ENCODE measurements around the gene DDX47. TPM values are rescaled to one million over a fixed set of nuclear protein-coding genes. Genes with fewer than 3 reads are reported as not detected.

The DDX47 gene
- total RNA-seq, 1 experiment from 2014 or later = 121 TPM

DNA sequence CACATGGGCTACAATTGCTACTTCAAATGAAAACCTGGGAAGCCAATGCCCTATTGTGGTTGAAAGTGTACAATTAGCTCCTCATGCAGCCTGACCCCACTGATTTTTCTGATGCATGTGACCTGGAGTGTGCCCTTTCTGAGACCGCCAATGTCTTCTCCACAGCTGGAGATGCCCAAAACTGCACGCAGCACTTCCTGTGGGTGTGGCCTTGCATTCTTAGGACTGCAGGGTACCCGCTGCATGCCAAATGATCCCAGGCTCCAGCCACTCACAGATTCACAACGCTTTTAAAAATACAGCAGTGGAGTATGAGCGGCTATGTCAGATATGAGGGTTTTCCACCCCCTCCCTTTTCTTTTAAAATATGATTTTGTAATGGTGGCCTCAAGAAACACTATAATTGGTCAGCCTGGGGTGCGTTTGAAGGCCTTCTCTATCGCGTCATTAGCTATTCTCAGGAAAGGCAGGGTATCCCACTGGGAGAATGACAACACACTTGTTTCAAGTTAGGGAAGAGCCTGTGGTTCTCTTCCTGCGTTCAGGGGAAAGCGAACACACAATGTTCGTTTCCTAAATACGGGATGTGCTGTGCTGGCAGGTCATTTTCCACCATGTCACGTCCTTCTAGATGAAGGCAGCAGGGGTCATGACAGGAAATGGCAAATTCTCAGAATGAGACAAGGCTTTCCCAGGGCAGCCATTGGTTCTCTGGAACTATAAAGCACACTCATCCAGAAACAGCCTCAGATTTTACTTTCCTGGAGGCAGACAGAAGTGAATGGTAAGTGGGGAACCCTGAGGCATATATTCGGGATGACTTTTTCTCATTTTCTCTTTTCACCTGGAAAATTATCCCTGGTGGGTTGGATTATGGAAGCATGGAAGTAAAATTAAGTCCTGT, 28.0 kb upstream of the DDX47 start, which contains the start of gene APOLD1:
Gene APOLD1 (plus strand): TSS at position 749 of the 904 bp plus-strand sequence. CDS start 33 bp downstream, at position 782.
- Mint-ChIP-seq H3K36me3 (ENCODE audit: insufficient read depth, unreplicated experiment) (peaks cover 5% of the 10 kb centered on the region), H3K4me3 (ENCODE audit: unreplicated experiment) (peak within 1 kb of the TSS; percentile 88), H3K9me3 (ENCODE audit: unreplicated experiment) (peaks cover 9% of the 10 kb centered on the region), H3K4me1 (ENCODE audit: low read depth, unreplicated experiment) (peaks cover 7% of the 10 kb centered on the region), H3K27me3 (ENCODE audit: insufficient read depth, unreplicated experiment) (no peaks in the 10 kb centered on the region), H3K27ac (ENCODE audit: unreplicated experiment) (peak within 1 kb of the TSS; percentile 95)
- peak within 1 kb of the TSS; percentile 65 for H3K4me3 ChIP-seq (ENCODE audit: low read depth, low read length)
- TF ChIP-seq CTCF (IDR thresholded peaks at IDR 0.05; ENCODE audit: insufficient read depth in 1 of 2, low read depth in 1 of 2, low read length in 1 of 2, severe bottlenecking in 1 of 2, unreplicated experiment in 1 of 2) = no peak
- no peaks in the 10 kb centered on the region for H3K36me3 ChIP-seq (ENCODE audit: control insufficient read depth, insufficient read depth, low read length)
- intact Hi-C loops (cut with micrococcal nuclease; ENCODE audit: unreplicated experiment) = loop anchor here (5.0 kb wide), 1 partner anchor 427 kb away; no protein-coding TSS in a partner anchor
- no peak for DNase-seq
- no TSS peak for BruUV-seq (replicated peaks)
- peaks cover 31% of the 10 kb centered on the region for H3K4me1 ChIP-seq
- POLR2A ChIA-PET = no interaction called here
- CTCF ChIA-PET = interaction anchor here (1.3 kb wide), 1 partner anchor 48 kb away, joined by 3 read pairs; no protein-coding TSS in a partner anchor
- no peaks in the 10 kb centered on the region for H3K27me3 ChIP-seq (replicated peaks; ENCODE audit: control insufficient read depth, insufficient read depth, low read length)
- no peaks in the 10 kb centered on the region for H3K9me3 ChIP-seq

- Histone ChIP-seq H3K4me1 (peaks cover 42% of the 10 kb centered on the region), H3K27me3 (replicated peaks; ENCODE audit: control insufficient read depth, insufficient read depth, low read length) (no peaks in the 10 kb centered on the region), H3K36me3 (ENCODE audit: control insufficient read depth, insufficient read depth, low read length) (no peaks in the 10 kb centered on the region), H3K9me3 (no peaks in the 10 kb centered on the region), H3K4me3 (ENCODE audit: low read depth, low read length) (peak overlapping the region; percentile 65)
- no peak for DNase-seq
- TF ChIP-seq CTCF (IDR thresholded peaks at IDR 0.05; ENCODE audit: insufficient read depth in 1 of 2, low read depth in 1 of 2, low read length in 1 of 2, severe bottlenecking in 1 of 2, unreplicated experiment in 1 of 2) = no peak
- peak overlapping the region; percentile 88 for H3K4me3 Mint-ChIP-seq (ENCODE audit: unreplicated experiment)
- POLR2A ChIA-PET = interaction anchor here (0.6 to 2.0 kb wide), 9 partner anchors 10 to 771 kb away, joined by 3 to 8 read pairs (median 5); partner anchors contain the start of gene DDX47
- H3K4me1 Mint-ChIP-seq (ENCODE audit: low read depth, unreplicated experiment) = peaks cover 17% of the 10 kb centered on the region
- TSS peak; percentile 83 for BruUV-seq (replicated peaks)
- intact Hi-C loops (cut with micrococcal nuclease; ENCODE audit: unreplicated experiment) = loop anchor here (5.0 kb wide), 1 partner anchor 426 kb away; no protein-coding TSS in a partner anchor
- H3K27ac Mint-ChIP-seq (ENCODE audit: unreplicated experiment) = peak overlapping the region; percentile 95
- H3K36me3 Mint-ChIP-seq (ENCODE audit: insufficient read depth, unreplicated experiment) = peaks cover 5% of the 10 kb centered on the region
- H3K9me3 Mint-ChIP-seq (ENCODE audit: unreplicated experiment) = peaks cover 9% of the 10 kb centered on the region
- CTCF ChIA-PET = interaction anchor here (0.5 to 2.2 kb wide), 7 partner anchors 26 to 380 kb away, joined by 3 to 13 read pairs (median 6); partner anchors contain the start of gene GPRC5A
- H3K27me3 Mint-ChIP-seq (ENCODE audit: insufficient read depth, unreplicated experiment) = no peaks in the 10 kb centered on the region
Observed at GRCh38 chr12:12786351-12786705, 26.8 kb upstream of the DDX47 start.

Measured in Caco-2 (cell line).